BLaER1 (cell line): ENCODE data around the gene TRIM47.
A peak's percentile ranks its signal among the peaks of the same experiment; 100 is the strongest.
"Not testable (repeated sequence)": the region's sequence is repeated elsewhere in the genome, so short reads cannot be mapped to it uniquely, and the experiment has no call there.

Experiments used
- H3K27ac ChIP-seq: shearing (Covaris generic); formaldehyde crosslinking; 2 replicates; pipeline ENCODE4 v1.8.1; 2022
- H3K27me3 ChIP-seq: shearing (Covaris generic); formaldehyde crosslinking; 2 replicates; pipeline ENCODE4 v1.8.1; 2022
- H3K36me3 ChIP-seq: shearing (Covaris generic); formaldehyde crosslinking; 2 replicates; pipeline ENCODE4 v1.8.1; 2022
- H3K4me1 ChIP-seq: shearing (Covaris generic); formaldehyde crosslinking; 2 replicates; pipeline ENCODE4 v1.8.1; 2022
- H3K4me2 ChIP-seq: shearing (Covaris generic); formaldehyde crosslinking; 2 replicates; pipeline ENCODE4 v1.8.1; 2022
- H3K4me3 ChIP-seq: shearing (Covaris generic); formaldehyde crosslinking; 2 replicates; pipeline ENCODE4 v1.8.1; 2022
- H3K9ac ChIP-seq: shearing (Covaris generic); formaldehyde crosslinking; 2 replicates; pipeline ENCODE4 v1.8.1; 2022
- H3K9me3 ChIP-seq: shearing (Covaris generic); formaldehyde crosslinking; 2 replicates; pipeline ENCODE4 v1.8.1; 2022
- H4K20me1 ChIP-seq: shearing (Covaris generic); formaldehyde crosslinking; 2 replicates; pipeline ENCODE4 v1.8.1; 2022
- Cebpa-rat ChIP-seq: shearing (Covaris generic); IDR thresholded peaks from 2 replicates; pipeline ENCODE4 v1.8.1; 2022

Gene TRIM47

GRCh38 chr17:75869282-75870141 lies 8.9 kb downstream of the TRIM47 start:
- Histone ChIP-seq H3K4me1 (peaks cover 49% of the 10 kb centered on the region), H3K9me3 (no peaks in the 10 kb centered on the region), H4K20me1 (no peaks in the 10 kb centered on the region), H3K4me3 (no peak overlapping the region), H3K27me3 (no peaks in the 10 kb centered on the region), H3K4me2 (no peak overlapping the region), H3K27ac (no peak overlapping the region), H3K9ac (no peak overlapping the region), H3K36me3 (no peaks in the 10 kb centered on the region)
- no peak for TF ChIP-seq Cebpa-rat

GRCh38 chr17:75868730-75869281 lies 9.6 kb downstream of the TRIM47 start:
- H3K27me3 ChIP-seq, H3K27ac ChIP-seq, H3K4me3 ChIP-seq, H3K4me2 ChIP-seq, H3K9ac ChIP-seq, H3K36me3 ChIP-seq, H3K9me3 ChIP-seq, H4K20me1 ChIP-seq: not testable (repeated sequence)
- H3K4me1 ChIP-seq, result peaks cover 55% of the 10 kb centered on the region

GRCh38 chr17:75865404-75866188 lies 12.8 kb downstream of the TRIM47 start:
- Histone ChIP-seq H3K27ac (peak overlapping the region; percentile 78), H3K4me1 (peaks cover 56% of the 10 kb centered on the region), H3K4me2 (peak overlapping the region; percentile 69)
- not testable (repeated sequence) for H4K20me1 ChIP-seq, H3K4me3 ChIP-seq, H3K27me3 ChIP-seq, H3K9me3 ChIP-seq, H3K9ac ChIP-seq, H3K36me3 ChIP-seq

- H4K20me1 ChIP-seq, H3K4me3 ChIP-seq, H3K36me3 ChIP-seq, H3K9ac ChIP-seq, H3K27me3 ChIP-seq, H3K9me3 ChIP-seq: not testable (repeated sequence)
- H3K27ac ChIP-seq, result peak overlapping the region; percentile 78
- H3K4me2 ChIP-seq, result peak overlapping the region; percentile 69
- peaks cover 56% of the 10 kb centered on the region for H3K4me1 ChIP-seq
These were observed 13.5 kb downstream of the TRIM47 start for GRCh38 chr17:75864887-75865286.

GRCh38 chr17:75864448-75864871 lies 13.9 kb downstream of the TRIM47 start:
- H3K9ac ChIP-seq, result no peak overlapping the region
- no peak overlapping the region for H3K4me3 ChIP-seq
- no peaks in the 10 kb centered on the region for H3K9me3 ChIP-seq
- no peak for TF ChIP-seq Cebpa-rat
- H3K4me2 ChIP-seq, result peak overlapping the region; percentile 69
- no peaks in the 10 kb centered on the region for H3K27me3 ChIP-seq
- H4K20me1 ChIP-seq, result no peaks in the 10 kb centered on the region
- H3K27ac ChIP-seq, result peak overlapping the region; percentile 78
- no peaks in the 10 kb centered on the region for H3K36me3 ChIP-seq
- peaks cover 51% of the 10 kb centered on the region for H3K4me1 ChIP-seq

GRCh38 chr17:75861927-75862317 lies 16.5 kb downstream of the TRIM47 start:
- no peak overlapping the region for H3K9ac ChIP-seq
- H3K4me1 ChIP-seq, result peaks cover 68% of the 10 kb centered on the region
- H3K4me2 ChIP-seq, result no peak overlapping the region
- H3K27me3 ChIP-seq, result no peaks in the 10 kb centered on the region
- H4K20me1 ChIP-seq, result no peaks in the 10 kb centered on the region
- no peaks in the 10 kb centered on the region for H3K36me3 ChIP-seq
- no peak overlapping the region for H3K27ac ChIP-seq
- no peak for TF ChIP-seq Cebpa-rat
- H3K4me3 ChIP-seq, result no peak overlapping the region
- no peaks in the 10 kb centered on the region for H3K9me3 ChIP-seq

- not testable (repeated sequence) for H3K27me3 ChIP-seq, H3K4me3 ChIP-seq, H3K4me2 ChIP-seq, H3K27ac ChIP-seq, H3K9ac ChIP-seq, H4K20me1 ChIP-seq, H3K9me3 ChIP-seq, H3K36me3 ChIP-seq
- H3K4me1 ChIP-seq, result peaks cover 59% of the 10 kb centered on the region
These were observed 19.0 kb downstream of the TRIM47 start for GRCh38 chr17:75859358-75859757.

GRCh38 chr17:75856062-75856756 lies 22.2 kb downstream of the TRIM47 start:
- Histone ChIP-seq H3K9ac (peak overlapping the region; percentile 98), H3K36me3 (peaks cover 18% of the 10 kb centered on the region), H3K27ac (peak overlapping the region; percentile 97), H4K20me1 (peaks cover 13% of the 10 kb centered on the region; the same call in 1 of the 2 replicates), H3K4me1 (peaks cover 50% of the 10 kb centered on the region), H3K27me3 (no peaks in the 10 kb centered on the region), H3K4me3 (peak overlapping the region; percentile 88), H3K4me2 (peak overlapping the region; percentile 94), H3K9me3 (no peaks in the 10 kb centered on the region)
- no peak for TF ChIP-seq Cebpa-rat

GRCh38 chr17:75855310-75856061 lies 22.9 kb downstream of the TRIM47 start, which contains the start of gene WBP2:
Gene WBP2 (minus strand): TSS chr17:75855335. CDS start chr17:75855297, 38 bp downstream.
- 0 out of 2 replicates have a peak, but pooled peaks have one; percentile 8 for TF ChIP-seq Cebpa-rat
- Histone ChIP-seq H3K9me3 (no peaks in the 10 kb centered on the region), H3K4me3 (peak within 1 kb of the TSS; percentile 88), H3K4me2 (peak within 1 kb of the TSS; percentile 95), H3K9ac (peak within 1 kb of the TSS; percentile 98), H3K27me3 (no peaks in the 10 kb centered on the region), H3K36me3 (peaks cover 25% of the 10 kb centered on the region), H3K27ac (peak within 1 kb of the TSS; percentile 97), H4K20me1 (peaks cover 13% of the 10 kb centered on the region; the same call in 1 of the 2 replicates), H3K4me1 (peaks cover 45% of the 10 kb centered on the region)
